SK-N-SH (cell line): ENCODE results near the gene TOPAZ1. TPM values are rescaled to one million over a fixed set of nuclear protein-coding genes. Genes with fewer than 3 reads are reported as not detected.
A peak's percentile ranks its signal among the peaks of the same experiment; 100 is the strongest.

Source experiments
- CTCF ChIA-PET: fragments of 300-600, 350-600 bp; formaldehyde crosslinking; extraction: SDS; loops from one replicate; lab custom pipeline; 2021; lab: Yijun Ruan, JAX
- POLR2A ChIA-PET: fragments of 350-600 bp; sonication (Branson Sonifier 250); formaldehyde crosslinking; extraction: SDS; loops from one replicate; lab custom pipeline; 2020; ENCODE audit warnings: antibody characterized with exemption, inconsistent platforms; lab: Yijun Ruan, JAX
- DNase-seq: peaks from one replicate; pipeline ENCODE4 v3.0.0; 2012
- H2AFZ ChIP-seq: fragments of 200-600 bp; sonication (generic); 2 replicates; pipeline ENCODE4 v1.8.1; 2016; ENCODE audit warnings: antibody characterized with exemption, mild to moderate bottlenecking, low read depth
- H3F3A ChIP-seq: fragments of 200-600 bp; sonication (generic); replicated peaks from 2 replicates; pipeline ENCODE3; 2016; ENCODE audit warnings: antibody characterized with exemption, mild to moderate bottlenecking; ENCODE audit not compliant: insufficient read depth
- H3K27ac ChIP-seq, 2 experiments: fragments of 200-500 bp in 1 of 2; fragments of 200-600 bp in 1 of 2; sonication (Bioruptor generic) in 1 of 2; sonication (generic), shearing (Covaris generic) in 1 of 2; 2 replicates each; pipeline versions ENCODE4 v1.5.1 to v1.6.1; 2014 to 2016; ENCODE audit warnings: low read depth in 2 of 2, inconsistent platforms in 1 of 2, low read length in 1 of 2, mild to moderate bottlenecking in 1 of 2, mixed read lengths in 1 of 2
- H3K27me3 ChIP-seq: fragments of 200-600 bp; sonication (generic), shearing (Covaris generic); 2 replicates; pipeline ENCODE4 v1.6.1; 2016; ENCODE audit warnings: mixed run types; ENCODE audit not compliant: insufficient read depth
- H3K36me3 ChIP-seq, 2 experiments: fragments of 200-500 bp in 1 of 2; fragments of 200-600 bp in 1 of 2; sonication (Bioruptor generic) in 1 of 2; sonication (generic) in 1 of 2; replicated peaks in 1 of 2; 2 replicates each; pipeline versions ENCODE3 to v1.5.1; 2014 to 2016; ENCODE audit warnings: low read length in 1 of 2, mild to moderate bottlenecking in 1 of 2; ENCODE audit not compliant: insufficient read depth in 2 of 2, control insufficient read depth in 1 of 2
- H3K4me1 ChIP-seq, 2 experiments: fragments of 200-500 bp in 1 of 2; fragments of 200-600 bp in 1 of 2; sonication (Bioruptor generic) in 1 of 2; sonication (generic), shearing (Covaris generic) in 1 of 2; 2 replicates each; pipeline versions ENCODE4 v1.5.1 to v1.6.1; 2014 to 2016; ENCODE audit warnings: low read depth in 1 of 2, low read length in 1 of 2, mixed run types in 1 of 2; ENCODE audit not compliant: insufficient read depth in 2 of 2, control insufficient read depth in 1 of 2
- H3K4me2 ChIP-seq: fragments of 200-600 bp; sonication (generic), shearing (Covaris generic); 2 replicates; pipeline ENCODE4 v1.6.1; 2017; ENCODE audit warnings: mixed run types
- H3K4me3 ChIP-seq, 2 experiments: fragments of 200-500 bp in 1 of 2; fragments of 200-600 bp in 1 of 2; sonication (Bioruptor generic) in 1 of 2; sonication (generic), shearing (Covaris generic) in 1 of 2; 2 replicates each; pipeline versions ENCODE4 v1.5.1 to v1.8.1; 2014 to 2016; ENCODE audit warnings: low read depth in 2 of 2, inconsistent platforms in 1 of 2, low read length in 1 of 2, mild to moderate bottlenecking in 1 of 2, mixed read lengths in 1 of 2, moderate library complexity in 1 of 2
- H3K79me2 ChIP-seq: fragments of 200-600 bp; sonication (generic); 2 replicates; pipeline ENCODE4 v1.8.1; 2017; ENCODE audit warnings: mild to moderate bottlenecking; ENCODE audit not compliant: insufficient read depth
- H3K9ac ChIP-seq: fragments of 200-600 bp; sonication (generic); 2 replicates; pipeline ENCODE4 v1.6.1; 2017; ENCODE audit warnings: mixed run types
- H3K9me2 ChIP-seq: fragments of 200-600 bp; sonication (generic); 2 replicates; pipeline ENCODE4 v1.6.1; 2017; ENCODE audit warnings: mixed run types
- H3K9me3 ChIP-seq: fragments of 200-600 bp; sonication (generic); 2 replicates; pipeline ENCODE4 v1.6.1; 2017; ENCODE audit warnings: mixed run types, mild to moderate bottlenecking, moderate library complexity
- H4K20me1 ChIP-seq: fragments of 200-600 bp; sonication (generic); 2 replicates; pipeline ENCODE4 v1.6.1; 2017; ENCODE audit warnings: mild to moderate bottlenecking, mixed run types; ENCODE audit not compliant: insufficient read depth
- ELF1 ChIP-seq: IDR thresholded peaks from 2 replicates; pipeline ENCODE4 v1.4.0; 2012
- FOSL2 ChIP-seq: IDR thresholded peaks from 2 replicates; pipeline ENCODE4 v1.4.0; 2012; ENCODE audit warnings: low read depth, mild to moderate bottlenecking, moderate library complexity, borderline replicate concordance
- FOXJ3 ChIP-seq: sonication (generic); formaldehyde crosslinking; IDR thresholded peaks from 2 replicates; pipeline ENCODE4 v1.5.1; 2020; ENCODE audit warnings: mild to moderate bottlenecking, missing genetic modification reagents
- FOXM1 ChIP-seq: IDR thresholded peaks from 2 replicates; pipeline ENCODE4 v1.4.0; 2012; ENCODE audit warnings: low read depth, mild to moderate bottlenecking
- GATA2 ChIP-seq: sonication (generic); formaldehyde crosslinking; IDR thresholded peaks from 2 replicates; pipeline ENCODE4 v1.5.0; 2020; ENCODE audit warnings: mild to moderate bottlenecking, missing genetic modification reagents
- JUND ChIP-seq: IDR thresholded peaks from 2 replicates; pipeline ENCODE4 v1.4.0; 2012
- MXI1 ChIP-seq: IDR thresholded peaks from 2 replicates; pipeline ENCODE4 v1.6.1; 2012; ENCODE audit warnings: mild to moderate bottlenecking, low read depth, low read length, improper control_type of control experiment
- NRF1 ChIP-seq: IDR thresholded peaks from 2 replicates; pipeline ENCODE4 v1.6.1; 2012; ENCODE audit warnings: low read depth, mild to moderate bottlenecking, low read length
- POLR2AphosphoS5 ChIP-seq: IDR thresholded peaks from 2 replicates; pipeline ENCODE4 v1.6.1; 2012; ENCODE audit warnings: low read depth, low read length
- RCOR1 ChIP-seq: fragments of 150-350 bp; IDR thresholded peaks from 2 replicates; pipeline ENCODE4 v1.6.1; 2017; ENCODE audit warnings: antibody characterized with exemption, low read length
- RFX5 ChIP-seq: IDR thresholded peaks from 2 replicates; pipeline ENCODE4 v1.6.1; 2012; ENCODE audit warnings: mild to moderate bottlenecking, improper control_type of control experiment, low read length
- SIN3A ChIP-seq: IDR thresholded peaks from 2 replicates; pipeline ENCODE4 v1.6.1; 2012; ENCODE audit warnings: low read depth, mild to moderate bottlenecking, low read length, moderate library complexity, borderline replicate concordance
- YY1 ChIP-seq: IDR thresholded peaks from 2 replicates; pipeline ENCODE4 v1.4.0; 2012; ENCODE audit warnings: low read depth, mild to moderate bottlenecking
- WGBS: methylation state at CpG from one replicate; pipeline ENCODE4 v1.1.6; 2017; ENCODE audit warnings: low lambda C conversion rate; 5-methylcytosine and 5-hydroxymethylcytosine counted together
- polyA plus RNA-seq, 3 experiments: library from polyadenylated mRNA; depleted of rRNA; stranded (reverse); fragments of >200 nt; gene quantifications; 2 replicates each; pipeline ENCODE4 v1.2.3, GENCODE V29; 2012

Gene TOPAZ1
- polyA plus RNA-seq, 1 of the 3 experiments (the other 2 are of a cell fraction), result not detected

GRCh38 chr3:44339181-44340057, 97.7 kb downstream of the TOPAZ1 start:
- no peaks in the 10 kb centered on the region for H4K20me1 ChIP-seq
- H3K4me1 ChIP-seq, result peaks cover 5 to 22% of the 10 kb centered on the region in 2 experiments; a peak in 3 of 4 replicates
- H2AFZ ChIP-seq, result peak overlapping the region; percentile 94
- TF ChIP-seq MXI1, result no peak
- no peak for TF ChIP-seq GATA2 (CRISPR knock-in tag)
- TF ChIP-seq NRF1, result no peak
- TF ChIP-seq YY1, result no peak
- no peak for TF ChIP-seq FOXM1
- TF ChIP-seq, all 33 proteins: peak for 0
- ChIA-PET POLR2A (interaction anchor here (0.6 to 2.5 kb wide), 7 partner anchors 100 to 563 kb away, joined by 3 to 14 read pairs (median 6); partner anchors contain the start of genes ZKSCAN7, ZNF445 and ZNF660), CTCF (interaction anchor here (1.1 to 1.3 kb wide), 2 partner anchors 15 to 90 kb away, joined by 3 to 4 read pairs; no protein-coding TSS in a partner anchor)
- Histone ChIP-seq H3K79me2 (peaks cover 22% of the 10 kb centered on the region), H3K9ac (peak overlapping the region; percentile 76), H3K9me2 (no peaks in the 10 kb centered on the region), H3K27ac (peak overlapping the region; percentile 72 to 98), H3K4me3 (peak overlapping the region; percentile 83 to 85), H3F3A (no peaks in the 10 kb centered on the region), H3K36me3 (no peaks in the 10 kb centered on the region), H3K4me2 (peak overlapping the region; percentile 91), H3K27me3 (no peaks in the 10 kb centered on the region), H3K9me3 (no peaks in the 10 kb centered on the region)
- WGBS, result 32% methylated on average over 11 of the region's 11 CpGs
- DNase-seq, result no peak

GRCh38 chr3:44340058-44340395, 98.3 kb downstream of the TOPAZ1 start:
- TF ChIP-seq POLR2AphosphoS5 (no peak), RCOR1 (no peak), ELF1 (no peak), RFX5 (no peak), SIN3A (no peak), FOSL2 (no peak), FOXJ3 (CRISPR knock-in tag) (no peak), NRF1 (no peak), JUND (no peak)
- H3K4me2 ChIP-seq, result peak overlapping the region; percentile 91
- peak overlapping the region; percentile 83 to 85 for H3K4me3 ChIP-seq
- 95% methylated on average over 3 of the region's 3 CpGs for WGBS
- no peaks in the 10 kb centered on the region for H3K36me3 ChIP-seq
- no peaks in the 10 kb centered on the region for H3F3A ChIP-seq
- peaks cover 5 to 22% of the 10 kb centered on the region in 2 experiments; a peak in 3 of 4 replicates for H3K4me1 ChIP-seq
- no peaks in the 10 kb centered on the region for H3K9me2 ChIP-seq
- H2AFZ ChIP-seq, result no peak overlapping the region
- POLR2A ChIA-PET, result no interaction called here
- H3K27me3 ChIP-seq, result no peaks in the 10 kb centered on the region
- H3K9me3 ChIP-seq, result no peaks in the 10 kb centered on the region
- no peak for DNase-seq
- H4K20me1 ChIP-seq, result no peaks in the 10 kb centered on the region
- peak overlapping the region; percentile 76; the same call in 1 of the 2 replicates for H3K9ac ChIP-seq
- CTCF ChIA-PET, result interaction anchor here (1.1 to 1.3 kb wide), 2 partner anchors 16 to 90 kb away, joined by 3 to 4 read pairs; no protein-coding TSS in a partner anchor
- H3K27ac ChIP-seq, result peak overlapping the region in 1 of 2 experiments; percentile 22; a peak in 1 of 4 replicates
- peaks cover 22% of the 10 kb centered on the region for H3K79me2 ChIP-seq
